Small intestine (tissue), 7 donors: ENCODE measurements around the gene NBPF6. TPM values are rescaled to one million over a fixed set of nuclear protein-coding genes. Genes with fewer than 3 reads are reported as not detected.
"Not testable (repeated sequence)": the region's sequence is repeated elsewhere in the genome, so short reads cannot be mapped to it uniquely, and the experiment has no call there.

ENCODE experiments used
- DNase-seq, 2 donors: peaks; one replicate each; pipeline versions ENCODE4 v3.0.0 to v3.0.0-alpha.2; 2013
- FAIRE-seq: peaks from 2 replicates; lab custom pipeline; 2012; peaks lifted over from hg19 to GRCh38; lab: Jason Lieb, UNC
- H3K27ac ChIP-seq, 3 donors: one replicate each; pipeline ENCODE4 v1.5.1; 2013; ENCODE audit warnings: low read length in 2 of 3, mild to moderate bottlenecking in 2 of 3, control low read depth in 1 of 3, inconsistent platforms in 1 of 3, low read depth in 1 of 3, moderate library complexity in 1 of 3
- H3K27me3 ChIP-seq, 3 donors: one replicate each; pipeline ENCODE4 v1.6.1; 2013; ENCODE audit warnings: low read length in 3 of 3, inconsistent platforms in 1 of 3; ENCODE audit not compliant: control insufficient read depth in 3 of 3, insufficient read depth in 3 of 3
- H3K36me3 ChIP-seq, 3 donors: one replicate each; pipeline ENCODE4 v1.6.1; 2013; ENCODE audit warnings: low read length in 3 of 3, inconsistent platforms in 1 of 3, low read depth in 1 of 3, mild to moderate bottlenecking in 1 of 3, moderate library complexity in 1 of 3; ENCODE audit not compliant: control insufficient read depth in 3 of 3, insufficient read depth in 2 of 3
- H3K4me1 ChIP-seq, 3 donors: one replicate each; pipeline ENCODE4 v1.6.1; 2013; ENCODE audit warnings: low read length in 2 of 3, inconsistent platforms in 1 of 3, low read depth in 1 of 3, mild to moderate bottlenecking in 1 of 3, moderate library complexity in 1 of 3; ENCODE audit not compliant: control insufficient read depth in 3 of 3, insufficient read depth in 2 of 3
- H3K4me3 ChIP-seq, 3 donors: one replicate each; pipeline ENCODE4 v1.5.1; 2013; ENCODE audit warnings: low read length in 3 of 3, control low read depth in 1 of 3, inconsistent platforms in 1 of 3, low read depth in 1 of 3, mild to moderate bottlenecking in 1 of 3, moderate library complexity in 1 of 3
- H3K9me3 ChIP-seq, 2 donors: one replicate each; pipeline ENCODE4 v1.6.1; 2013; ENCODE audit warnings: low read depth in 1 of 2, low read length in 1 of 2; ENCODE audit not compliant: control insufficient read depth in 2 of 2, insufficient read depth in 1 of 2
- WGBS, 3 donors: extraction: QIAGEN DNeasy Blood & Tissue Kit; methylation state at CpG; one replicate each; pipeline ENCODE4 v1.1.7; 2013; 5-methylcytosine and 5-hydroxymethylcytosine counted together
- polyA plus RNA-seq, 4 donors: library from polyadenylated mRNA; stranded (reverse) in 3 of 4; unstranded in 1 of 4; fragments of 200-250 nt in 3 of 4; fragments of 120-200 nt in 1 of 4; gene quantifications; one replicate each; pipeline versions ENCODE4 v1.2.1 to v1.2.3, GENCODE V29; 2013
- donor health status: healthy with polysubstance abuse.
- donor health status: control.
- donor health status: control.
- donor health status: Bipolar disorder and iron deficiency.
- donor health status: healthy.

Gene NBPF6
- polyA plus RNA-seq, 4 donors = 0.09 to 0.55 TPM; not detected in 2

GRCh38 chr1:108505763-108506070, 55.6 kb downstream of the NBPF6 start:
- Histone ChIP-seq H3K9me3 (no peaks in the 10 kb centered on the region), H3K27me3 (peaks cover 0 to 2% (median 0%) of the 10 kb centered on the region in 3 donors), H3K27ac (no peak overlapping the region), H3K4me1 (no peaks in the 10 kb centered on the region), H3K36me3 (no peaks in the 10 kb centered on the region), H3K4me3 (no peak overlapping the region)
- FAIRE-seq (no peak), DNase-seq (no peak)
- 63 to 77% (median 76%) methylated on average over 2 of the region's 2 CpGs for WGBS, 3 donors

DNA sequence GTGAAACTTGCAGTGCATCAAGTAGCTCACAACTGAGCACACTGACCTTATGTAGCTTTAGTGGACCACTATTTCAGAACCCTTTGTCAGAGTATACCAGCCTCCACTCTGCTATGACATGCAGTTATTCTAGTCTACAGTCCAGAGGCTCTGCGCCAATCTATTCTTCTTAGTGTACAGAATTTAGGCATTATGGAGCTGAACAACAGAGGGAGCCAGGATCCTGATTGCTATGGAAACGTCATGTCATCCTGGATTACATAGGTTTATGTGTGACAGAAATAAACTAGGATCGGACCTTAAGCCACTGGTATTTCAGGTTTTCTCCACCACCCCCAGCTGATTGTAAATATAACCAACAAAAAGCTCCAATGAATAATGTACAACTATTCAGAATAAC, 61.6 kb downstream of the NBPF6 start:
- 38 to 55% (median 50%) methylated on average over 3 of the region's 3 CpGs for WGBS, 3 donors
- no peak for FAIRE-seq
- DNase-seq = no peak
- Histone ChIP-seq H3K27me3 (no peaks in the 10 kb centered on the region), H3K9me3 (no peaks in the 10 kb centered on the region), H3K4me1 (no peaks in the 10 kb centered on the region), H3K36me3 (no peaks in the 10 kb centered on the region), H3K27ac (no peak overlapping the region), H3K4me3 (no peak overlapping the region)

DNA sequence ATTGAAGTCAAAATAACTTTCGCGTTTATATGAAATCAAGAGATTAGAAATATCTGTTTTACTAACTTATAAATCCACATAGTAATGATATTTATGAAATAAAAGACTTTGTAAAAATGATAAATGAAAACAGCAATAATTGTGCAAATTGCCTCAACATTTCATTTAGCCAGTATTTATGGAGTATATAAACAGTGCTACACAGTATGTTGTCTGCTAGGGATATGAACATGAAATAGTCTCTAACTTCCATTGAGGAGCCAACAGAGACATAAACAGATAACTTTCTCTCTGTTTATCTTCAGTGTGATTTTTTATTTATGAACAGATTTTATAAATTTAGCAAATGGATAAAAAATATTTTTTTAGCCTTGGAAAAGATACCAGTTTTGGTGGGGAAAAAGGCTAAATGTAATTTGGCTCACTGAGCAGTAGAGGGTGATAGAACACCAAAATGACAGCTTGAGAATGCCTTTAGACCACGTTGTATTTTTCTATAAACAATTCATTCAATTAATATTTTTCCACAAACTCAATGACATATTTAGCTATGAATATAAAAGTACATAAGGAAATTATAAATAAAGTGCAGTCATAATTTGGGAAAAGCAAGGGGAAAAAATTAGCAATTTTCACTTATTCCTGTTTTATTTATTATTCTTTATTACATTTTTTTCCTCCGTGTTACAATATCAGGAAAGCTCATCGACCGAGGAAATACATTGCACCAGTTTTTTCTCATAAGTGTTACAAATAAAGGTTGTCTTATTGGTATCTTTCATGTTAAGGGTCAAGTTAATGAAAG, 62.3 kb downstream of the NBPF6 start:
- 48 to 56% (median 48%) methylated on average over 6 of the region's 6 CpGs for WGBS, 3 donors
- FAIRE-seq = peak; percentile 85
- DNase-seq = peak; percentile 45 to 53
- Histone ChIP-seq H3K27ac (no peak overlapping the region), H3K4me3 (no peak overlapping the region), H3K4me1 (no peaks in the 10 kb centered on the region), H3K9me3 (no peaks in the 10 kb centered on the region), H3K36me3 (no peaks in the 10 kb centered on the region), H3K27me3 (no peaks in the 10 kb centered on the region)

DNA sequence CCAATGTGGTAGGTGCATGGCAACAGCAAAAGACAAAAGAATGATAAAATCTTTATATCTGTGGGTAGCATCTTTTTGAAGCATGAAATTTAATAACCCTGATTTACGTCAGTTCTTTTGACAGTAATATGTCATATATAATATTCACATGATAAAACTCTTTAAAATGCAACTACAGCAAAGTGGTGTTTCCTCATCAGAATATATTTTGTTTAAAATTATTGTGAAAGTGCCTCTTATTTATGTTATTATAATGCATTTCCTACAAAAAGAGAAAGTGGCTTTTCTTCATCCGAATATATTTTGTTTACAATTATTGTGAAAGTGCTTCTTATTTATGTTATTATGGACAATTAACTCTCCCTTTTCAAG, 62.9 kb downstream of the NBPF6 start:
- Histone ChIP-seq H3K4me3 (no peak overlapping the region), H3K27ac (no peak overlapping the region), H3K4me1 (no peaks in the 10 kb centered on the region), H3K27me3 (no peaks in the 10 kb centered on the region), H3K36me3 (no peaks in the 10 kb centered on the region), H3K9me3 (no peaks in the 10 kb centered on the region)
- WGBS, 3 donors = 50 to 53% (median 51%) methylated on average over 2 of the region's 2 CpGs
- DNase-seq (no peak), FAIRE-seq (no peak)

- 90 to 99% (median 92%) methylated on average over 2 of the region's 2 CpGs for WGBS, 3 donors
- not testable (repeated sequence) for FAIRE-seq, H3K27me3 ChIP-seq, DNase-seq, H3K9me3 ChIP-seq, H3K4me3 ChIP-seq, H3K27ac ChIP-seq, H3K4me1 ChIP-seq, H3K36me3 ChIP-seq
These were observed 63.8 kb downstream of the NBPF6 start for GRCh38 chr1:108513914-108514313.

DNA sequence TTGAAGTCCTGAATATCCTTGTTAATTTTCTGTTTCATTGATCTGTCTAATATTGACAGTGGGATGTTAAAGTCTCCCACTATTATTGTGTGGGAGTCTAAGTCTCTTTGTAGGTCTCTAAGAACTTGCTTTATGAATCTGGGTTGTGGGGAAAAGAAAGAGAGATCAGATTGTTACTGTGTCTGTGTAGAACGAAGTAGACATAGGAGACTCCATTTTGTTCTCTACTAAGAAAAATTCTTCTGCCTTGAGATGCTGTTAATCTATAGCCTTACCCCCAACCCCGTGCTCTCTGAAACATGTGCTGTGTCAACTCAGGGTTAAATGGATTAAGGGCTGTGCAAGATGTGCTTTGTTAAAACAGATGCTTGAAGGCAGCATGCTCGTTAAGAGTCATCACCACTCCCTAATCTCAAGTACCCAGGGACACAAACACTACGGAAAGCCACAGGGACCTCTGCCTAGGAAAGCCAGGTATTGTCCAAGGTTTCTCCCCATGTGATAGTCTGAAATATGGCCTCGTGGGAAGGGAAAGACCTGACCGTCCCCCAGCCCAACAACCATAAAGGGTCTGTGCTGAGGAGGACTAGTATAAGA, 67.3 kb downstream of the NBPF6 start:
- not testable (repeated sequence) for H3K27ac ChIP-seq, H3K4me1 ChIP-seq, H3K9me3 ChIP-seq, H3K27me3 ChIP-seq, FAIRE-seq, DNase-seq, H3K36me3 ChIP-seq, H3K4me3 ChIP-seq
- 65 to 67% (median 66%) methylated on average over 6 of the region's 6 CpGs for WGBS, 3 donors

Other genes starting within 250 kb of the NBPF6 start
- gene SLC25A24, start 250.0 kb upstream of the NBPF6 start, polyA plus RNA-seq = 10 to 100 TPM; 31.7 to 43.4 (median 36.8) TPM
- 1 to 10 TPM in 1 of 4 donors, under 1 TPM in 1, not detected in 2; 0.07 to 1.0 TPM for gene NBPF4, start 206.3 kb upstream of the NBPF6 start, polyA plus RNA-seq
- gene EEIG2, start 109.8 kb downstream of the NBPF6 start, polyA plus RNA-seq = 10 to 100 TPM in 2 of 4 donors, 1 to 10 TPM in 2; 7.8 to 21.7 (median 9.6) TPM
- gene HENMT1, start 210.8 kb downstream of the NBPF6 start, polyA plus RNA-seq = 10 to 100 TPM in 1 of 4 donors, 1 to 10 TPM in 3; 8.9 to 10.8 (median 9.6) TPM
- 10 to 100 TPM; 22.7 to 68.5 (median 26.6) TPM for gene PRPF38B, start 242.0 kb downstream of the NBPF6 start, polyA plus RNA-seq